Left renal pelvis (tissue), 4 donors: ENCODE results near the gene HOXA2. TPM values are rescaled to one million over a fixed set of nuclear protein-coding genes. Genes with fewer than 3 reads are reported as not detected.

ENCODE experiments used
- DNase-seq, 4 donors: peaks; one replicate each; pipeline ENCODE4 v3.0.0-alpha.2; 2013; ENCODE audit warnings: low read depth in 4 of 4, low spot score in 3 of 4
- polyA plus RNA-seq, 4 donors: library from polyadenylated mRNA; unstranded; fragments of 120-200 nt; gene quantifications; one replicate each; pipeline ENCODE4 v1.2.1, GENCODE V29; 2013; ENCODE audit not compliant: insufficient read length in 4 of 4

Gene HOXA2
- polyA plus RNA-seq, 4 donors = 10.1 to 15.1 (median 11.3) TPM

DNA sequence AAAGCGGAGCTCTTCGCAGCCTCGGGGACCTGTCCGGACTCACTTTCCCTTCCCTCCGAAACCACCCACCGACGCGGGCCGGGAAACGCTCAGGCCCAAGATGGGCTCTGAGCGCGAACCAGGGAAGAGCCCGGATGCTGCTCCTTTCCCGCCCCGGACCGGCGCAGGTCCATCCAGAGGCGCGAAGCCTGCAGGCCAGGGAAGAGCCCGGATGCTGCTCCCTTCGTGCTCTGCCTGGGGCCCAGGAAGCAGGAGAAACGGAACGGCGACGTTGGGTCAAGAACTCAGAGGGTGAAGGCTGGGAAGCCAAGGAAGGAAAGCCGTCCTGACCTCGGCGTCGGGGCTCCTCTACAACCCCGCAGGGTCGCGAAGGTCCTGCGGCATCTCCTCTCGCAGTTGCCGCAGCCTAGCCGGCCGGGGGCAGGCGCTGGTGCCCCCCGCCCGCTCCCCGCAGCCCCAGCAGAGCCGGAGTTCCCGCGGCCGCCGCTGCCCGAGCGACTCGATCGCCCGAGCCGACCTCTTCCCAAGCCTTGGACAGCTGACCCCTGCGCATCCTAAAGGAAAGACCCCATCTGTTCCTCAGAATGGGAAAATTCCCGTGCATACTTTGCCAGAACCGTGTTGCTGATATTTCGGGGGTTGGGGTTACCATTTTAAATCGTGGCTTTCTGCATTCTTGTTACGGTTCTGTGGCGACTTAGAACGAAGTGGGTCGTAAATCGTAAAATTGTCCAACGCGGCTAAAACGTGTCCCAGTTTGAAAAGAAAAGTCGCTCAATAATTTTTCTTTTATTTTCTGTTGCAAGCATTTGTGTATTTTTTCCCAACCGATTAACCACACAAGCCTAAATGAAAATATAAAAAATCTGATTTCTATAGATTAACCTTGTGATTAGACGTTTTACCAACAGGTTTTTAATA is 14.2 kb downstream of the HOXA2 start:
- DNase-seq = no peak

DNA sequence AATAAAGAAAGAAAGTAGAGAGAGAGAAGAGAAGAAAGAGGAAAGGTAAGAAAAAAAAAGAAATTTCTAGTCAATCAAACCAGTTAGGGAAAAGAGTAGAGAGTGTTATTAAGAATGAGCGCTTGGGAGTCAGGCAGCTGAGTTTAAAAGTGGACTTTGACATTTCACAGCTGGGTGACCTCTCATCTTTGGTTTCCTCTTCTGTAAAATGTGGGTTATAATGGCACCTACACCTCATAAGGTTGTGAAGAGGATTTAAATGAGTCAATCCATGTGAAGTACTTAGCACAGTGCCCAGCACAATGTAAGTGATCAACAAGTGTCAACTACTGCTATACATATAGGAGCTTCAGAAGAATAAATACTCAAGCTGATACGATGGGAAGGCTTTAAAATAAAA is 18.8 kb downstream of the HOXA2 start:
- no peak for DNase-seq

DNA sequence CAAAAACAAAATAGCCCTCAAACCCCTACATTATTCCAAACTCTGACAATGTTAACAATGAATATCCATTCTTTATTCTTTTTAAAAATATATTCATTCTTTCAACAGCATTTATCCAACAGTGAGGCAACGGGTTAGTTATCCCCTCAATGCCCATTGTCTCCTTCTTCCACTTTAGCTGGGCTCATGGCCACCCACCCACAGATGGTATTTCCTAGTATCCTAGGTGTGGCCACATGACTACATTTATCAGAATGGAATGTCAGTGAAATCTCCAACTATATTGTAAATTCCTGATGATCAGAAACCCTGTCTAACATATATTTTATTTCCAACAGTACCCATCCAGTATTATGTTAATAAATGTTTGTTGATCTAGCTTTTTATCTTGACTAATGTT is 20.3 kb downstream of the HOXA2 start:
- no peak for DNase-seq

DNA sequence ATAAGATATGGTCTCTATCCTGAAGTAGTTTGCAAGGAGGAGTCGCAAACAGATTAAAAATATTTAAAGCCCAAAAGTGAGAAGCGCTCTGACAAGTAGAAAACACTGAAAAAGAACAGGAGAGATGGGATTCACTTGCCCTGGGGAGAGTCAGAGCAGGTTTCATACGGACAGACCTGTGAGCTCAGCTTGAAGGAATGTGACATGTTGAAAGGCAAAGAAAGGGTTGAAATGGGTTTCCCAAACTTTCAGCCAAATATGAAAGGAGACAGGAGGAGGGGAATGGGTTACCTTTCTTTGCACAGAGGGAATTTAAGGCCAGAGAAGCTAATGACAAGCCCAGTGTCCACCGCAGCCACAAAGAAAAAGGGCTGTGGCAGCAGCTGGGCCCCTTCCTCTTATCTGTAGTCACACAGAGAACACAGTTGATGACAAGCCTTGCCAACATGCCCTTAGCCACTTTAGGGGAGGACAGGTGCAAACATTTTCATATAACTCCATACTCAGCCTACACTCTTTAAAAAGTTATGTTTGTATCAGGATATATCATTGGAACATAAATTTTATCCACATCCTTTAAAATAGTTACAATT is 21.5 kb downstream of the HOXA2 start:
- DNase-seq = no peak

DNA sequence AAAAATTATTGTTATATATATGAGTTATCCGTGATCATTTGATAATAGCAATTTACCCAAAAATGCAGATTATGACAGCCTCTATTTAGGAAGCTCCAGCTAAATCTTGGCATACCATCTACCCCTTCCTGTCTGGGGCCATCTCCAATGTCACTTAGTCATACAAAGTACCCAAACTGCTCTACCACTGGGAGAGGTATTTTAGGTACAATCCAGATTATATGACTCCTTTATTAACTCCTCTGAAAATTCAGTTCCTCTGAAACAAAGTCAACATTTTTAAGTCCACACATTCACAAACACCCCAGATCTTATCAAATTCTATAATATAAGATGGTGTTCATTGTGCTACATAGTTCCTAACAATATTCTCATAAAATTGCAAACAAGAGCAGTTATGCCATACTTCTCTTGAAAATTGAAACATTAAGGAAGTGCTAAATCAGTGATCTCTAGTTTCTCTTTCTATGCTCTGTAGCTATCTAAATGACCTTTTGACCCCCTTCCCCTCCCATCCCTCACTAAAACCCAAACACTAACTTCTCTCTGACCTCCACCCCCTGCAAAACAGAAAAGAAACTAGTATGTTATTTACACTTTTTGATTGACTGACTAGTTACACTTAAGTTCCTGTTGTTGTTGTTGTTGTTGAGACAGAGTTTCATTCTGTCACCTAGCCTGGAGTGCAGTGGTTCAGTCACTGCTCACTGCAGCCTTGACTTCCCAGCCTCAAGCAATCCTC is 23.1 kb downstream of the HOXA2 start:
- DNase-seq = no peak

DNA sequence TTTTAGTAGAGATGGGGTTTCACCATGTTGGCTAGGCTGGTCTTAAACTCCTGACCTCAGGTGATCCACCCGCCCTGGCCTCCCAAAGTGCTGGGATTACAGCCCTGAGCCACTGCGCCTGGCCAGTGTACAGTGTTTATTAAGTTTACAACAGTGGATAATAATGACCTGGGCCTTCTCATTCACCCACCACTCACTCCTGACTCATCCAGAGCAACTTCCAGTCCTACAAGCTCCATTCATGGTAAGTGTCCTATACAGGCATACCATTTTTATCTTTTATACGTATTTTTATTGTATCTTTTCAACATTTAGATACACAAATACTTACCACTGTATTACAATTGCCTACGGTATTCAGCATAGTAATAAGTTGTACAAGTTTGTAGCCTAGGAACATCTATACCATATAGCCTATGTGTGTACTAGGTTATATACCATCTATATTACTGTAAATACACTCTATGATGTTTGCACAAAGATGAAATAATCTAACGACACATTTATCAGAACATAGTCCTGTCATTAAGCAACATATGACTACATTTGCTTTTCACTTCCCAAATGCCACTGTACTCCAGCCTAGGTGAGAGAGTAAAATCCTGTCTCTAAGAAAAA is 23.8 kb downstream of the HOXA2 start:
- no peak for DNase-seq

DNA sequence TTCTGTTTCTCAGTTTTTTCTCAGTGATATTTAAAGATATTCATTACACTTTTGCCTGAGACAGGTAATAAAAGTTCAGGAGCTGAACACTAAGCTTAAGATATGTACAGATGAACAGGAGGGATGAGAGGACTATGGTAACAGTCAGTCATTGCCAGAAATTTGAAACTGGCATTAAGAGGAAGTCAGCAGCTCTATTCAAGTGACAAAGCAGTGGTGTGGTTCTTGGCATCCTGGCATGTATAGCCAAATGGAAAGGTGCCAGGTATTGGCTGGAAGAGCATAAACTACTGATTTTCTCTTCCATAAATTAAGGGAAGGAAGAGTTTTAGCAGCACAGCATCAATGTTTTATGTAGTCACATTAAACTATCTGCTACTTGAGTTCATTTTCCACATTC is 29.4 kb downstream of the HOXA2 start:
- no peak for DNase-seq

DNA sequence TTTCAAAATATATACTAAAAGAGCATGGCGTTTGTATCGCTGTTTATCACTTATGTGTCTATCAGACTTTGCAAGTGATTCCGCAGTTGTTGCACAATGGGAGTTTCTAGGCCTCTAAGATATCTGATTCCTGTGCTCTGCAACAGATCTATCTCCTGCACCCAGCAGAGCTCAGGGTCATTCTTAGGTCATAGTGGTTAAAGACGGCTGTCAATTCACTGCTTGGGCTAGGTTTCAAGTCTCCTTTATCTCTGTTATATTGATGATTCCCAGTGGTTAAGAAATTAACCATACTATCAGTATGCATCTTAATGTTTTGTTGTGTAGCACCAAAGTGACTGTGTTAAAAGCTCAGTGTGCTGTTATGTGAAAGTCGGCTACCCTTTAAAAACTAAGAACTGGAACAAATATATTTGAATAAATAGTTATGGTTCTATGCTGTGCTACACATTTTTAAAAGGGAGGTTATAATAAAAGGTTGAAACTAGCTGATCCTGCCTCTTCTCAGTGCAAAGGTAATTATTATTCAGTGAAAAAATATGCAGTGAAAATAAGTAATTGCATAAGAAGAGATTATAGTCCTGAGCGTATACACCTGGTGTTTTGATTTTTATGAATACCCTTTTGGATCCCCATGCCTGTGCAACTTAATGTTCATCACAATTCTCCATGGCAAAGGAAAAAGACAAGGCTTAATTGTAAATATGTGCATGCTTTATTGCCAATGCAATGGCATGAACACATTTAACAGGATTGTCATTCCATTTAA is 30.7 kb downstream of the HOXA2 start:
- no peak for DNase-seq

DNA sequence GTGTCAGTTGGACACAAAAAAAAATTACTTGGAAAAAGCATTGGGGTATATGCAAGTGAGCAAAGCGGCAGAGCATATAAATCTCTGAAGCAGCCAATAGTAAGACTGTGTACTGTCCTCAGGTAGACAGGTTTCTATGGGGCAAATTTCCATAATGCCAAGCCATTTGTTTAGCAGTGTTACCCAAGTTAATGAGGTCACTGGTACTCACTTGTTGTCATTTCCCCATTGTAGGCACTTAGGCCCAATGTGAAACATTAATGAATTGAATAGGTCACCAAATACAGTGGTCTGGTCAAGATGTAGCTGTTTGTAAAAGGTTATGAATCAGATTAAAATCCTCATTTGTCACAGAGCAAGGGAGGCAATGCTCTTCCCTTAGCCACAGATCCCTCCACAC is 34.2 kb downstream of the HOXA2 start:
- no peak for DNase-seq

DNA sequence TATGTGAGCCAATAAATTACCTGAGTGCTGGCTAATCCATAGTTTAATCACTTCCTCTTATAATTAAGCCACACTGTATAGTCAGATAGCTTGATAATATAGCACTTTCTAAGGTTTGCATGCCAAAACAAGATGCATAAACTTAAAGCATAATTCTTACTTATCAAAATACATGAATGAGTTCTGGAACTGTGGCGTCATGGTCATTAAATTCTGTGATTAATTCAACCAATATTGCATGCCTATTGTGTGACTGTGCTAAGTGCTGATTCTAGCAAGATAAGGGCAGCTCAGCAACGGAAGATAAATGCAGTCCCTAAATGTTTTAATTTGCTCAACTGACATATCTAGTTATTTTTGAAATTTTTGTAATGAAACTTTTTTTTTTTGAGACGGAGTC is 36.3 kb downstream of the HOXA2 start:
- DNase-seq = no peak

DNA sequence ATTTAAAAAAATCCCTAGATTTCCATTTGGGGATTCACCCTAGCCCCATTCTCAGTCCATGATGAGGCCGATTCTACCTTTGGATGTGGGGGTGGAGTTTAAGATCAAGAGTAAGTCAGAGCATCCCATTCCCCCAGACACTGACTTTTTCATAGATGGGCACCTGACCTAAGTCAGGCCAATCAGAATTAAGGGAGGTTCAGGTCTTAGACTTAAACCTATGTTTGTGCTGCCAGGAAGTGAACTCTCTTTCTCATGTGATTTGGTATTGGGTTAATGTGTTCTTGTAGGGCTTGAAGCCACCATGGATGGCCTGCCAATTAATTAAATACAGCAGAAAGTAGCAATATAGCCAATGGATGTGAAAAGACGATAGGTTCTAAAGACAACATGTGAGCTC is 36.8 kb downstream of the HOXA2 start:
- DNase-seq = no peak

DNA sequence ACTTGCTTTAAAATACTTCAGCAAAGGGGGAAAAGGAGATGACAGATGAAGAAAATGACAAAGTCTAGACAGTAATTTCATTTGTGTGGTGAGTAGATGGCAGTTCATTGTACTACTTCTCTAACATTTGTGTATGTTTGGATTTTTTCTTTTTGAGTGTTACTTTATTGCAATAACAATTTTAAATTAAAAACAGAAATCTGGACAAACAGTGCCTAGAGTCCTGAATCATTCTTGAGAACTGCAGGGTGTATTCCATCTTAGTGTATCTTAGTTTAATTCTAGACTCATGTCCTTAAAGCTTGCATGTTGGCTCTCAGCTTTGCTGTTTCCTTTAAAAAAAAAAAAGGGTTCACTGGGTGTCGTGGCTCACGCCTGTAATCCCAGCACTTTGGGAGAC is 37.8 kb downstream of the HOXA2 start:
- no peak for DNase-seq

DNA sequence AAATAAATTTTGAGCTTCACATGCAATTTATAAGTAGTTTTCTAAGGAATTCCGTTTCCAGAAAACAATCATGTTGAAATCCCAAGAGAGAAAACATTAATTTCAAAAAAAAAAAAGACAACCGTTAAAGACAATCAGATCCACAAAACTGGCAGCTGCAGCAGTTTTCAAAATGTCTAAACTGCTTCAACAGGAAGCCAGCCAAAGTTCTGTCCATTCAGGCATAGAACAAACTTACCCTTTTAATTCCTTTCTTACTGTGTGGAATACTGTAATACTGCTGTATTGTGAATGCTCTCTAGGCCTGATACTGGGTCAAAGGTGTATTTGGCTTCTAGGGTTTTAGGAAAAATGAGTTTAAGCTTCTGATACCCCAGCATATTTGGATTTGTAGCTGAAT is 38.3 kb downstream of the HOXA2 start:
- DNase-seq = no peak

DNA sequence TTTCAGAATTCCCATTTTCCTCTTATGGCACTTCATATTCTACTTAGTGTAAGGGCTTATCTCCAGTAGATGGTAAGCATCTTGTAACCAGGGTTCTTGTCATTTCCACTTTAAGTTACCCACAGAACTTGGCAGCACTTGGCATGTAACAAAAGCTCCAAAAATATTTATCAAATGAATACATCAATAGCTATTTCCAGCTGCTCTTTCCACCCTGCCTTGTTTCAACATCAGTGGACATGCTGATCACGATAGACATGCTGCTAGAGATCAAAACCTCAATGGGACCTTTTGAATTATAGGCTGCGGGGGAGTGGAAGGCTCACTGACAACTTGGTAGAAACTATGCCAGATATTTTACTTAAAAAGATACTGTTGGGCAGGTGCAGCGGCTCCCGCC is 39.5 kb downstream of the HOXA2 start:
- no peak for DNase-seq

DNA sequence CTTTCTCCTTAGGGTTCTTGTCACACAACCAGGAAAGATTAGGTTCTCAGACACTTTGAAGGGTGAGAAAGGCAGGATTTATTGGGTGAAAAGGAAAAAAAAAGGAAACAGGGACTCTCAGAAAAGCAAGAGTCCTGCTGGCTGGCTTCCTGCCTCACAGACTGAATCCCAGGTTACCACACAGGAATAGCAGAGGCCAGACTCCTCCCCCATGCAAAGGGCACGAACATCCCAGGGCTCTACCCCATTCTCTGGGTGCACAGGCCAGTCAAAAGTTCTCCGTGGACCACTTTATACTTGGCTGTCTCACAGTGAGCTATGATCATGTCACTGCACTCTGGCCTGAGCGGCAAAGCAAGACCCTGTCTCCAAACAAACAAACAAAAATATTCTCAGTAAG is 49.3 kb downstream of the HOXA2 start:
- no peak for DNase-seq

DNA sequence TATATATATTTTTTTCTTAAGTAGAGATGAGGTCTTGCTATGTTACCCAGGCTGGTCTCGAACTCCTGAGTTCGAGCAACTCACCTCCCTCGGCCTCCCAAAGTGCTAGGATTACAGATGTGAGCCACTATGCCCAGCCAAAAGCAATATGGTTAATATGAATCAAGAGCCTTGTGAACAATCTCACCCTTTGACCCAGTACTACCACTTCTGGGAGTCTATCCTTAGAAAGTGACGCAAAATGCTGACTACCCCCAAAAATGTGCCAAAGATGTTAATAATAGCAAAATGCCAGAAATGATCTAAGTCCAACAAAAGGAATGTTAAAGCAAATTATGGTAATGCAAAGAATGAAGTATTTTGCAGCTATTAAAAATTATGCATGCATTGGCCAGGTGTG is 51.0 kb downstream of the HOXA2 start:
- DNase-seq = no peak
